IMR-90 (cell line): Measurements from ENCODE around the gene LAMB1. TPM values are rescaled to one million over a fixed set of nuclear protein-coding genes. Genes with fewer than 3 reads are reported as not detected.

Source experiments
- ATAC-seq: fragments of 200-7000 bp; cut with Tn5 transposase; 2 replicates; pipeline ENCODE4 v1.9.1; 2020; ENCODE audit warnings: low read depth, mild to moderate bottlenecking, moderate library complexity
- BruUV-seq: library from RNA; stranded (reverse); fragments of 400-500 nt; replicated peaks from 2 replicates; lab custom pipeline; 2021; lab: Mats Ljungman, UMichigan
- CTCF ChIA-PET: fragments of 300-600 bp; formaldehyde crosslinking; extraction: SDS; loops from one replicate; lab custom pipeline; 2021; ENCODE audit warnings: antibody characterized with exemption; lab: Yijun Ruan, JAX
- POLR2A ChIA-PET: fragments of 300-600 bp; sonication (Branson Sonifier 250); formaldehyde crosslinking; loops from one replicate; lab custom pipeline; 2022; ENCODE audit warnings: antibody characterized with exemption; ENCODE audit not compliant: unreplicated experiment; lab: Charles Lee
- DNase-seq: peaks from one replicate; pipeline ENCODE4 v3.0.0; 2013
- H2AFZ ChIP-seq: replicated peaks from 2 replicates; pipeline ENCODE3; 2013; ENCODE audit warnings: low read length, mild to moderate bottlenecking; ENCODE audit not compliant: poor library complexity
- H2AK5ac ChIP-seq: 2 replicates; pipeline ENCODE4 v1.6.1; 2013; ENCODE audit warnings: low read depth, low read length, inconsistent platforms
- H2AK9ac ChIP-seq: replicated peaks from 2 replicates; pipeline ENCODE3; 2013; ENCODE audit warnings: mild to moderate bottlenecking, low read depth, low read length, moderate library complexity; ENCODE audit not compliant: poor library complexity
- H2BK120ac ChIP-seq: 2 replicates; pipeline ENCODE4 v1.6.1; 2013; ENCODE audit warnings: low read depth, low read length, inconsistent platforms
- H2BK15ac ChIP-seq: 3 replicates; pipeline ENCODE4 v1.6.1; 2013; ENCODE audit warnings: low read depth, low read length, inconsistent platforms
- H2BK20ac ChIP-seq: 2 replicates; pipeline ENCODE4 v1.6.1; 2013; ENCODE audit warnings: low read depth, mild to moderate bottlenecking, inconsistent platforms, low read length, moderate library complexity
- H2BK5ac ChIP-seq: 2 replicates; pipeline ENCODE4 v1.6.1; 2013; ENCODE audit warnings: mild to moderate bottlenecking, low read depth, low read length, inconsistent platforms; ENCODE audit not compliant: poor library complexity, severe bottlenecking
- H3K14ac ChIP-seq: replicated peaks from 2 replicates; pipeline ENCODE4 v1.6.1; 2013; ENCODE audit warnings: low read depth, low read length, inconsistent platforms
- H3K18ac ChIP-seq: 2 replicates; pipeline ENCODE4 v1.6.1; 2013; ENCODE audit warnings: low read depth, low read length, control low read depth
- H3K23ac ChIP-seq: 2 replicates; pipeline ENCODE4 v1.6.1; 2013; ENCODE audit warnings: low read depth, low read length, inconsistent platforms
- H3K27ac ChIP-seq: 2 replicates; pipeline ENCODE4 v1.5.1; 2013; ENCODE audit warnings: mild to moderate bottlenecking, control low read depth, low read length; ENCODE audit not compliant: insufficient read depth
- H3K27me3 ChIP-seq: 2 replicates; pipeline ENCODE4 v1.6.1; 2013; ENCODE audit warnings: low read length; ENCODE audit not compliant: control insufficient read depth, insufficient read depth
- H3K36me3 ChIP-seq: 2 replicates; pipeline ENCODE4 v1.6.1; 2013; ENCODE audit warnings: low read length, mixed read lengths; ENCODE audit not compliant: control insufficient read depth, insufficient read depth
- H3K4ac ChIP-seq: 2 replicates; pipeline ENCODE4 v1.6.1; 2013; ENCODE audit warnings: low read depth, low read length, inconsistent platforms
- H3K4me1 ChIP-seq: 2 replicates; pipeline ENCODE4 v1.6.1; 2013; ENCODE audit warnings: low read length, mixed read lengths; ENCODE audit not compliant: control insufficient read depth, insufficient read depth
- H3K4me2 ChIP-seq: 2 replicates; pipeline ENCODE4 v1.6.1; 2013; ENCODE audit warnings: low read depth, mild to moderate bottlenecking, control low read depth, low read length, moderate library complexity
- H3K4me3 ChIP-seq: 2 replicates; pipeline ENCODE4 v1.5.1; 2013; ENCODE audit warnings: low read depth, mild to moderate bottlenecking, control low read depth, low read length, moderate library complexity; ENCODE audit not compliant: insufficient read depth
- H3K56ac ChIP-seq: 2 replicates; pipeline ENCODE4 v1.6.1; 2013; ENCODE audit warnings: low read length, inconsistent platforms; ENCODE audit not compliant: insufficient read depth; ENCODE audit errors: extremely low read depth
- H3K79me1 ChIP-seq, 2 experiments: 2 replicates each; pipeline ENCODE4 v1.6.1; 2013; ENCODE audit warnings: low read length in 2 of 2, inconsistent platforms in 1 of 2, low read depth in 1 of 2
- H3K9ac ChIP-seq: 2 replicates; pipeline ENCODE4 v1.6.1; 2013; ENCODE audit warnings: low read depth, low read length, control low read depth
- H3K9me1 ChIP-seq: 2 replicates; pipeline ENCODE4 v1.6.1; 2013; ENCODE audit warnings: low read length, inconsistent platforms; ENCODE audit not compliant: insufficient read depth
- H3K9me3 ChIP-seq: 2 replicates; pipeline ENCODE4 v1.6.1; 2013; ENCODE audit warnings: low read length; ENCODE audit not compliant: control insufficient read depth, insufficient read depth
- H4K20me1 ChIP-seq: 2 replicates; pipeline ENCODE4 v1.6.1; 2013; ENCODE audit warnings: low read length, inconsistent platforms; ENCODE audit not compliant: insufficient read depth
- H4K5ac ChIP-seq: 2 replicates; pipeline ENCODE4 v1.6.1; 2013; ENCODE audit warnings: mild to moderate bottlenecking, low read depth, low read length, control low read depth
- H4K8ac ChIP-seq, 2 experiments: 2 replicates each; pipeline ENCODE4 v1.6.1; 2013; ENCODE audit warnings: low read depth in 2 of 2, low read length in 2 of 2, control low read depth in 1 of 2, inconsistent platforms in 1 of 2
- H4K91ac ChIP-seq: 2 replicates; pipeline ENCODE4 v1.6.1; 2013; ENCODE audit warnings: low read depth, low read length, inconsistent platforms; ENCODE audit not compliant: insufficient read depth
- BHLHE40 ChIP-seq: fragments of 150-350 bp; IDR thresholded peaks from 2 replicates; pipeline ENCODE4 v1.6.1; 2016; ENCODE audit warnings: mild to moderate bottlenecking, low read depth, low read length
- CEBPB ChIP-seq: IDR thresholded peaks from 2 replicates; pipeline ENCODE4 v1.6.1; 2012; ENCODE audit warnings: low read depth, low read length, improper control_type of control experiment
- CHD1 ChIP-seq: IDR thresholded peaks from 2 replicates; pipeline ENCODE4 v1.6.1; 2012; ENCODE audit warnings: low read depth, low read length, improper control_type of control experiment
- CTCF ChIP-seq: conservative IDR thresholded peaks from 2 replicates; pipeline ENCODE4 v1.5.1; 2012; ENCODE audit warnings: mild to moderate bottlenecking, low read depth, low read length, improper control_type of control experiment
- FOS ChIP-seq: fragments of 150-350 bp; IDR thresholded peaks from 2 replicates; pipeline ENCODE4 v1.6.1; 2016; ENCODE audit warnings: low read depth, low read length
- MAFK ChIP-seq: IDR thresholded peaks from 2 replicates; pipeline ENCODE4 v1.6.1; 2012; ENCODE audit warnings: low read depth, low read length, improper control_type of control experiment
- MAZ ChIP-seq: IDR thresholded peaks from 2 replicates; pipeline ENCODE4 v1.6.1; 2012; ENCODE audit warnings: low read depth, mild to moderate bottlenecking, low read length, improper control_type of control experiment, moderate library complexity, borderline replicate concordance
- MXI1 ChIP-seq: IDR thresholded peaks from 2 replicates; pipeline ENCODE4 v1.6.1; 2012; ENCODE audit warnings: low read depth, mild to moderate bottlenecking, low read length, moderate library complexity, borderline replicate concordance
- NFE2L2 ChIP-seq: fragments of 150-350 bp; IDR thresholded peaks from 2 replicates; pipeline ENCODE4 v1.6.1; 2016; ENCODE audit warnings: low read depth, mild to moderate bottlenecking, low read length
- POLR2A ChIP-seq: IDR thresholded peaks from 2 replicates; pipeline ENCODE4 v1.6.1; 2012; ENCODE audit warnings: mild to moderate bottlenecking, low read depth, low read length
- RAD21 ChIP-seq: IDR thresholded peaks from 2 replicates; pipeline ENCODE4 v1.6.1; 2012; ENCODE audit warnings: low read length, improper control_type of control experiment
- RCOR1 ChIP-seq: IDR thresholded peaks from 2 replicates; pipeline ENCODE4 v1.6.1; 2012; ENCODE audit warnings: mild to moderate bottlenecking, low read length, improper control_type of control experiment; ENCODE audit not compliant: insufficient replicate concordance
- RFX5 ChIP-seq: IDR thresholded peaks from 2 replicates; pipeline ENCODE4 v1.8.0; 2012; ENCODE audit warnings: low read depth, mild to moderate bottlenecking, low read length, moderate library complexity
- SMC3 ChIP-seq: fragments of 150-350 bp; IDR thresholded peaks from 2 replicates; pipeline ENCODE4 v1.6.1; 2016; ENCODE audit warnings: low read depth, mild to moderate bottlenecking, antibody characterized with exemption, low read length, moderate library complexity
- USF2 ChIP-seq: fragments of 150-350 bp; IDR thresholded peaks from 2 replicates; pipeline ENCODE4 v1.6.1; 2017; ENCODE audit warnings: mild to moderate bottlenecking, antibody characterized with exemption, low read length, low read depth
- WGBS, 2 experiments: methylation state at CpG; one replicate each; pipeline versions ENCODE4 v1.1.5 to v1.1.7; 2013; ENCODE audit warnings: missing lambda C conversion rate in 2 of 2; ENCODE audit not compliant: insufficient read length in 1 of 2; ENCODE audit errors: extremely low coverage in 2 of 2; 5-methylcytosine and 5-hydroxymethylcytosine counted together
- dilution Hi-C: fragments of 300-500 bp; cut with HindIII; formaldehyde crosslinking; loops from one replicate; pipeline ENCODE4 v1.14.3; 2018; ENCODE audit warnings: low sequenced_read_pairs; ENCODE audit not compliant: unreplicated experiment
- in situ Hi-C: fragments of 300-500 bp; cut with MboI; formaldehyde crosslinking; loops from 3 replicates; pipeline ENCODE4 v1.14.3; 2019; ENCODE audit warnings: low sequenced_read_pairs, inconsistent platforms, mixed read lengths
- intact Hi-C: fragments of 100-400 bp; cut with micrococcal nuclease; formaldehyde crosslinking; loops from 2 replicates; pipeline ENCODE4 v1.10.0; 2022
- polyA plus RNA-seq, 3 experiments: library from polyadenylated mRNA; depleted of rRNA; stranded (reverse); fragments of >200 nt; gene quantifications; 2 replicates each; pipeline ENCODE4 v1.2.3, GENCODE V29; 2012; ENCODE audit warnings: low replicate concordance in 1 of 3
- total RNA-seq: library from RNA; depleted of rRNA; stranded (reverse); fragments of >200 nt; gene quantifications from 2 replicates; pipeline ENCODE4 v1.2.3, GENCODE V29; 2012

Gene LAMB1
- total and polyA plus RNA-seq, 2 of the 4 experiments (the other 2 are of a cell fraction), result 114 to 117 TPM

GRCh38 chr7:107999779-108000560, 3.0 kb downstream of the LAMB1 start:
- H4K8ac ChIP-seq, result peak overlapping the region; percentile 21 to 67; a peak in 2 of 4 replicates
- H2AK5ac ChIP-seq, result peak overlapping the region; percentile 81
- peak overlapping the region; percentile 41 for H3K27ac ChIP-seq
- peak overlapping the region; percentile 80 for H3K4ac ChIP-seq
- H3K79me1 ChIP-seq, result peaks cover 20 to 48% of the 10 kb centered on the region in 2 experiments
- H3K27me3 ChIP-seq, result no peaks in the 10 kb centered on the region
- DNase-seq (peak; percentile 60), ATAC-seq (no peak)
- H4K20me1 ChIP-seq, result peaks cover 23% of the 10 kb centered on the region
- ChIA-PET POLR2A (interaction anchor here (0.5 kb wide), 1 partner anchor 16 kb away, joined by 8 read pairs; no protein-coding TSS in a partner anchor), CTCF (no interaction called here)
- no peaks in the 10 kb centered on the region for H3K9me3 ChIP-seq
- peak overlapping the region; percentile 51; the same call in 1 of the 2 replicates for H3K14ac ChIP-seq
- H4K91ac ChIP-seq, result peak overlapping the region; percentile 53; the same call in 1 of the 2 replicates
- H3K9me1 ChIP-seq, result peaks cover 12% of the 10 kb centered on the region
- H3K4me3 ChIP-seq, result no peak overlapping the region
- in situ Hi-C loops, result loop anchor here (5.0 kb wide), 1 partner anchor 137 kb away; no protein-coding TSS in a partner anchor
- peak overlapping the region; percentile 78 for H3K23ac ChIP-seq
- H3K4me2 ChIP-seq, result peak overlapping the region; percentile 56
- BruUV-seq, result no TSS peak
- no peak overlapping the region for H4K5ac ChIP-seq
- H2AK9ac ChIP-seq, result no peak overlapping the region
- H3K9ac ChIP-seq, result peak overlapping the region; percentile 47
- H2BK120ac ChIP-seq, result peak overlapping the region; percentile 66; the same call in 1 of the 2 replicates
- peak overlapping the region; percentile 55; the same call in 1 of the 2 replicates for H3K56ac ChIP-seq
- no peak overlapping the region for H2AFZ ChIP-seq
- H3K4me1 ChIP-seq, result peaks cover 28% of the 10 kb centered on the region
- no peak overlapping the region for H3K18ac ChIP-seq
- H2BK20ac ChIP-seq, result 0 out of 2 replicates have a peak overlapping the region, but pooled peaks have one; percentile 16
- H2BK5ac ChIP-seq, result peak overlapping the region; percentile 37
- WGBS, 2 experiments, result 52% methylated on average over 2 of the region's 4 CpGs; no CpG with 5 or more reads in 1 of the 2 experiments
- intact Hi-C loops, result loop anchor here (2.0 to 5.0 kb wide), 2 partner anchors 79 to 97 kb away; no protein-coding TSS in a partner anchor
- dilution Hi-C loops, result loop anchor here (25.0 kb wide), 1 partner anchor 137 kb away; the partner anchor contains the start of gene LAMB4
- H2BK15ac ChIP-seq, result peak overlapping the region; percentile 57; the same call in 1 of the 3 replicates
- peaks cover 30% of the 10 kb centered on the region for H3K36me3 ChIP-seq
- no peak for TF ChIP-seq CEBPB
- TF ChIP-seq FOS, result no peak
- no peak for TF ChIP-seq MAFK
- no peak for TF ChIP-seq MXI1
- no peak for TF ChIP-seq SMC3
- TF ChIP-seq NFE2L2, result no peak
- TF ChIP-seq RAD21, result no peak
- no peak for TF ChIP-seq POLR2A
- TF ChIP-seq RFX5, result no peak
- TF ChIP-seq RCOR1, result no peak
- TF ChIP-seq CHD1, result no peak
- TF ChIP-seq MAZ, result no peak
- no peak for TF ChIP-seq BHLHE40
- no peak for TF ChIP-seq USF2
- no peak for TF ChIP-seq CTCF
